ENCODE measurements around the gene ANKRD9. TPM values are rescaled to one million over a fixed set of nuclear protein-coding genes. Genes with fewer than 3 reads are reported as not detected.

The ANKRD9 gene
- total and polyA plus RNA-seq, 2 of the 13 experiments (the other 11 are each of a cell fraction or from before 2014, with no cell fraction given) = 10.0 to 15.0 TPM

- in situ Hi-C loops (cut with HindIII; ENCODE audit: extremely low pct_ligation_motif_present, low pct_unique_long_range_greater_than_20kb) = no loop called here
- POLR2A ChIA-PET = no interaction called here
- H3K79me2 ChIP-seq (ENCODE audit: insufficient read depth, low read length) = no peaks in the 10 kb centered on the region
- H3K27me3 ChIP-seq (ENCODE audit: control insufficient read depth in 1 of 2, insufficient read depth in 2 of 2, low read length in 2 of 2) = no peaks in the 10 kb centered on the region
- no peak for ATAC-seq
- H3K9ac ChIP-seq (ENCODE audit: insufficient read depth, low read depth, low read length) = no peak overlapping the region
- no peaks in the 10 kb centered on the region for H3K9me3 ChIP-seq (ENCODE audit: low read length)
- no peak overlapping the region for H3K27ac ChIP-seq (ENCODE audit: extremely low read length, insufficient read depth, low read length)
- no peak overlapping the region for H3K4me2 ChIP-seq (ENCODE audit: low read depth, low read length)
- CTCF ChIA-PET (ENCODE audit: low intra/inter-chr PET ratio, low total read pairs) = no interaction called here
- no peak overlapping the region for H3K4me3 ChIP-seq (replicated peaks in 1 of 3; ENCODE audit: insufficient read depth in 1 of 3, low read depth in 2 of 3, low read length in 3 of 3)
- intact Hi-C loops (cut with micrococcal nuclease; ENCODE audit: unreplicated experiment) = no loop called here
- H3K4me1 ChIP-seq (ENCODE audit: insufficient read depth, low read length) = no peaks in the 10 kb centered on the region
- no TSS peak for BruUV-seq (replicated peaks)
- WGBS (ENCODE audit: low lambda C conversion rate) = 73% methylated on average over 4 of the region's 7 CpGs
- TF ChIP-seq ZNF83 (CRISPR knock-in tag; IDR thresholded peaks at IDR 0.05; ENCODE audit: borderline replicate concordance) = no peak
- no peak for TF ChIP-seq HNF4G (IDR thresholded peaks at IDR 0.05; ENCODE audit: borderline replicate concordance, low read depth, low read length)
- TF ChIP-seq HNF4G (CRISPR knock-in tag; IDR thresholded peaks at IDR 0.05; ENCODE audit: borderline replicate concordance, low read depth) = no peak
- TF ChIP-seq ZNF580 (CRISPR knock-in tag; IDR thresholded peaks at IDR 0.05; ENCODE audit: borderline replicate concordance, low read depth) = no peak
- no peak for TF ChIP-seq ZC3H13 (CRISPR knock-in tag; IDR thresholded peaks at IDR 0.05)
- TF ChIP-seq ZBTB21 (CRISPR knock-in tag; IDR thresholded peaks at IDR 0.05) = no peak
- TF ChIP-seq ZBTB34 (CRISPR knock-in tag; IDR thresholded peaks at IDR 0.05) = no peak
- no peak for TF ChIP-seq ZBTB43 (CRISPR knock-in tag; conservative IDR thresholded peaks at IDR 0.05)
- no peak for TF ChIP-seq TGIF2 (CRISPR knock-in tag; IDR thresholded peaks at IDR 0.05)
- no peak for TF ChIP-seq SKIL (CRISPR knock-in tag; IDR thresholded peaks at IDR 0.05; ENCODE audit: borderline replicate concordance)
- TF ChIP-seq GATAD2A (CRISPR knock-in tag; IDR thresholded peaks at IDR 0.05) = no peak
- TF ChIP-seq RFXAP (CRISPR knock-in tag; IDR thresholded peaks at IDR 0.05; ENCODE audit: borderline replicate concordance) = no peak
- TF ChIP-seq HOXA3 (CRISPR knock-in tag; IDR thresholded peaks at IDR 0.05) = no peak
- H2AFZ ChIP-seq (ENCODE audit: low read length) = no peak overlapping the region
- FAIRE-seq = no peak
- no peaks in the 10 kb centered on the region for H3K36me3 ChIP-seq (replicated peaks in 1 of 2; ENCODE audit: control insufficient read depth in 1 of 2, insufficient read depth in 2 of 2, low read length in 2 of 2)
- no peak for DNase-seq (ENCODE audit: low spot score)
- H4K20me1 ChIP-seq (ENCODE audit: insufficient read depth, low read length) = no peaks in the 10 kb centered on the region
These were observed 17.6 kb downstream of the ANKRD9 start for GRCh38 chr14:102491786-102492530.
